Stimulated activated CD4-positive, alpha-beta T cell treated with anti-CD3 and anti-CD28 coated beads, Interleukin-15, amount 100 ng/mL, for 1 hour (primary cell): ENCODE measurements around the gene POLR3B.

Experiments used
- DNase-seq, 2 donors: peaks; one replicate each; pipeline ENCODE4 v3.0.0-alpha.2; 2020; ENCODE audit warnings: low read depth in 1 of 2, low spot score in 1 of 2

The POLR3B gene

DNA sequence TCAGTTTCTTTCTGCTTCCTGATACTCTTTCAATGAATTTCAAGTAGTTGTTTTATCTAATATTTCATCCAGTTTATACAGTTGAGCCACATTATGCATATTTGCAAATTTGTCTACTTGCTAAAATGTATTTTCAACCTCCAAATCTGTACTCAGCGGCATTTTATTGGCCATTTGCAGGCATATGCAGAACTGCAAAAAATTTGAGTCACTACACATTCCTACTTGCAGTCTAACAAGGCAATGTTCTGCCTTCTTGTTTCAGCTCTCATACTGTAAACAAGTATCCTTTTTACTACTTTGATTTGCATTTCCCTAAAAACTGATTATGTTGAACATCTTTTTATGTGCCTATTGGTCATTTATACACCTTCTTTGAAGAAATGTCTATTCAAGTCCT lies 55.0 kb downstream of the POLR3B start:
- DNase-seq = no peak

DNA sequence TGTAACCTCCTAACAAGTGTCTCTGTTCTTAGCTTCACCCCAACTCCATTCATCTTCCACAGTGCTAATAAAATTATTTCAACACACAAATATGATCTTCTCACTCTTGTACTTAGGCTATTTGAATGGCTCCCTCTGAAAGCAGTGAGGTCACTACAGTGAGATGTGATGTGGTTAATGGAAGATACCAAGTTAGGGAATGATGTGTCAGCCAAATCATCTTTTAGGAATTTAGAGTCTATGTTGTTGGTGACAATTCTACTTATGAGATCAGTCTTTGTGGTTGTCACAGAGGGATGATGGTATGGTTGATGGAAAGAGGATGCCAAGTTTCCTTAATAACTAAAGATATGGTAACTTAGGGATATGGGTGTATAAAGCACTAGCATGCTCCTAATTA lies 57.6 kb downstream of the POLR3B start:
- DNase-seq = no peak

DNA sequence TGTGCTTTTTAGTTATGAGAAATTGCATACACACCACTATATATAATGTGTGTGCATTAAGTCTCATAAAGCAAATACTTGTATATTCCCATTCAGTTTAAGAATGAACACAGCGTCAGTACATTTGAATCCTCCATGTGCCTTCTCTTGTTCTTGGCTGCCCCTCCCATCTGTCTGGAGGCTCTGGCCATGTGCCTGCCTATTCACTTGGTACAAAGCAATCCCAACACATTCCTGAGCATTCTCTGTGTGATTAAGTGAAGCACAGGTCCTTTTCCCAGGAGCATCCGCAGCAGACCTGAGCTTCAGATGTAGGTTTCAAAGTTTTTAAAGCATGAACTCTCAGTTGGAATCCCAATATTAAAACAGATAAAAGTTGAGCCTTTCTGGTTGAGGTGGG lies 58.7 kb downstream of the POLR3B start:
- no peak for DNase-seq

DNA sequence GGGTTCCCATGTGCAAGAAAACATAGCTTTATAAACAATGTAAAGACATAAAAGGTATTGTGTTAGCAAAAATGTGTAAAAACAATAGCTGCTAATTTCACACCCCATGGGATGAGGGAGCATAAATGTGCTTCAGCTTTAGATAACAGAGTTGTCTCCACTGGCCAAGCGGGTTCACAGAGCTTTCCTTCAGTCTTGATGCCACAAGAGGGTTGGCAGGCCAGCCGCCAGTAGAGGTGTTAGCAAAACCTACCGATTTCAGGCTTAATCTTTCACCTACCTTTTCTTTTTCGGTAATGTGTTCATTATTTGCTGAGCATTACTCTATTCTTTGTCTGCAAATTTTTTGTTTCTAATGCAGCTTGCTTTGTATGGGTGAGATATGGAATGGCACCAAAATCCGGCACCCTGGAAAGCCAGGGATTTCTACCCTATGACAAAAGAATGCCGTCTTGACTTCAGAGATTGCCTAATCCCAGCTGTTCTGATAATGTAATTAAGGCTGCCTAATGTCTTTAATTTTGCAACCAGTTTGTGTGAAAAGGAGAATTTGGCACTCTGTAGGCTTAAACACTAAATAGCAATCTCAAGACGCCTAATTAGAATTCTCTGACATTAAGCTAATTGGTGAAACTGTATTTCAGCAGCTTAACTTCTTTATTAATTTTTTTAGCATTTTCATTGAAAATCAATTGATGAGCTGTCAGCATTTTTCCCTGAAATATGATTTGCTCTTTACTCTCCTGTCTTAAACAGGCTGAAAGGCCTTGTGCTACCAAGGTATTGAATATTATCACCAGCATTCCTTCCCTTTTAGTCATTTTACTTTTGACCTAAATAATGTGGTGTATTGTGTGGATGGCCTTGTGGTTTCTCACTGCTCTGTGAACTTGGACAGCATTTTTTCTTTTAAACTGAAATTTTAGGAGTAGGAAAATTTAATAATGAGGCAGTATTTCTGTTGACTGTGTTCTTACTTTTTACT lies 60.7 kb downstream of the POLR3B start:
- no peak for DNase-seq

DNA sequence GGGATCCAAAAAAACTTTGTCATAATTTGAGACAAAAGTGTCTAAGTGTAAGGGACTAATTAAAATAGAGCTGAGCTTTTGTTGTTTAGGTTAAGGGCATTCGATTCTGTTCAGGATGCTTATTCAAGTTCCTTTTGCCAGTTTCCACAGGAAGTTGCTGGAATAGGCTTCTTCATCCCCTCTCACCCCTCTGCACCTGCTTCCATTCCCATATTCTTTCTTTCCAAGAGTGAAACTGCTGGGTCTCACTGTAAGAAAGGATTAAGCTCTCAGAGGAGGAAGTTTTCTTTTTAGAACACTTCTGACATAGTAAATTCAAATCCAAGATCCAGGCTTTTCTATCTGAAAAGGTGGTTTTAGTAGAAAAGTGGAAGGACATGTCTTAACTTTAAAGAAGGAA lies 61.4 kb downstream of the POLR3B start:
- DNase-seq = no peak

DNA sequence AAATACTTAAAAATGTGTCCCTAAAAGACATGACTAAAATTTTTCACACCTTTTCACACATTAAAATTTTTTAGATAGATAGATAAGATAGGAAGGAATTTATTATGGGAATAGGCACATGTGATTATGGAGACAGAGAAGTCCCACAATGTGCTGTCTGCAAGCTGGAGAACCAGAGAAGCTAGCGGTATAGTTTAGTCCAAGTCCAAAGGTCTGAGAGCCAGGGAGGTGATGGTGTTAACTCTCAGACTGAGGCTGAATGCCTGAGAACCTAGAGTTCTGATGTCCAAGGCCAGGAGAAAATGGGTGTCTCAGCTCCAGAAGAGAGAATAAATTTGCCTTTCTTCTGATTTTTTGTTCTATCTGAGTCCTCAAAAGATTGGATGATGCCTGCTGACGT lies 65.7 kb downstream of the POLR3B start:
- DNase-seq = no peak

DNA sequence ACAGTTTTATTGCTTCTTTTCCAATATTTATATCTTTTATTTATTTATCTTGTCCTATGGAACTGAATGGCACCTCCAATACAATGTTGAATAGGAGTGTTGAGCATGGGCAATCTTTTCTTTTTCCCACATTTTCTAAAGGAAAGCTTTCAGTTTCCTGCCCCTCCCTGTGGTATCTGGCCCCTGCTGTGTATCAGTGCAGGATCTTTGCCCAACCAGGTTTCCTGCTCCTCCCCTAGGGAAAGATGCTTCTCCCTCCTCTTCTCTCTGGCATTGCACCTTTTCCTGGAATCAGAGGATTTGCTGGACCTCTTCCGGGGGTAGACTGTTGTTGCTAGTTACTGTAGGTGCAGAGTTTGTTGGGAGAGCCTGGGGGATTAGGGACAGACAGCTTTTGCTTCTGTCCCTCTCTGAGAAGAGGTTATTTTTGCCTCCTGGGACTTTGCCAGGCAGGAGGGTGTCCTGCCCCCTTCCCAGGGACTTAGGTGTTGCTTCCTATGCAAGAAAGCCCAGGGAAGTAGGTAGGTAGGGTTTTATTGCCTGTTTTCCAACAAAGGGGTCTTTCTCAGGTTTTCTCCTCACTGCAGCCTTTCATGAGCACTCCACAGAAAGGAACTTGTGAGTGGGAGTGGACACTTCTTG lies 67.6 kb downstream of the POLR3B start:
- DNase-seq = no peak

DNA sequence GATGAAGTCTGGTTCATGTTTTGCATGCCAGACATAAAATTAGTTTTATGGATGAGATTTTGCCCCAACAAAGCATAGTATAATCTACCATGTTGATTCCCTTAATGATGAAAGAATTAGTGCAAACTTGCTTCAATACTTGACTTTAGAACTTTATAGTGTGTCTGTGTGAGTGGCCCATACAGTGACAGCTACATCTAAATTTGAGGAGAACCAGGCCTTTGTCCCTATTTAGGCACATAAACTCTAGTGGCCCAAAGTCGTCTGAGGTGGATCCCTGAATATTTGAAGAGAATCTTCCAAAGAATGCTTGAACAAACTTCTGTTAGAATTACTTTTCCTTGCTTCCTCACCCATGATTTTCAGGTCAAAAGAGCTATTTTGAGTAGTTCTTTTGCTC lies 70.4 kb downstream of the POLR3B start:
- DNase-seq = no peak

DNA sequence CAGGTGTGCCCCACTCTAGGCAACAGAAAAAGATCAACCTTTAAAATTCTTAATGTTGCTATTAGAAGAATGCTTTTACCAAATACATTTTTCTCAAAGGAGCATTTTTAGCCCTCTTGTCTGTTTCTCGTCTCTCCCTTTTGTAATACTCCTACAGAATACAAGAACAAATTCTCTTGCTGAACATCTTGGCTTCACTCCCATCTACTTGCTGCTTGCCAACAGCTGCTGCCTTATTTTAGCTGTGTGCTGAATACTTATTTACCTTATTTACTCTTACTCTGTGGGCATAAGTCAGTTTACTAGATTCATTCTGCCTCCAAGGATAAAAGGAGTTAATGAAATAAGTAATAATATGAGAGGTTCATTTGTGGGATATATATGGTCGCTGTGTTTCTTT lies 70.8 kb downstream of the POLR3B start:
- DNase-seq = no peak

DNA sequence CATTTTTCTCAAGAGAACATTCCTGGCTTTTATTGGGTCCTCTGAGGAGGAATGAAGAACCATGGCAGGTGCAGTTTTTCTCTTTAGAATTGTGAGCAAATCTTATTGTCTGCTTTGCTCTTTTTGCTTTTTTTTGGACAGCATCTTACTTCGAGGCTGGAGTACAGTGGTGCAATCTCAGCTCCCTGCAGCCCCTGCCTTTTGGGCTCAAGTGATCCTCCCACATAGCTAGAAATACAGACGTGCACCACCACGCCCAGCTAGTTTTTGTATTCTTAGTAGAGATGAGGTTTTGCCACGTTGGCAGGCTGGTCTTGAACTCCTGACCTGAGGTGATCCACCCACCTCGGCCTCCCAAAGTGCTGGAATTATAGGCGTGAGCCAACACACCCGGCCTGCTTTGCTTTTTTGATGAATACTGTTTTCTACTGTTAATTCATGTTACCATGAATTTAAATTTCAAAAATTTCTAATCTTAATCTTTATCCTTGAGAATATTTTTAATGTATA lies 71.5 kb downstream of the POLR3B start:
- no peak for DNase-seq

DNA sequence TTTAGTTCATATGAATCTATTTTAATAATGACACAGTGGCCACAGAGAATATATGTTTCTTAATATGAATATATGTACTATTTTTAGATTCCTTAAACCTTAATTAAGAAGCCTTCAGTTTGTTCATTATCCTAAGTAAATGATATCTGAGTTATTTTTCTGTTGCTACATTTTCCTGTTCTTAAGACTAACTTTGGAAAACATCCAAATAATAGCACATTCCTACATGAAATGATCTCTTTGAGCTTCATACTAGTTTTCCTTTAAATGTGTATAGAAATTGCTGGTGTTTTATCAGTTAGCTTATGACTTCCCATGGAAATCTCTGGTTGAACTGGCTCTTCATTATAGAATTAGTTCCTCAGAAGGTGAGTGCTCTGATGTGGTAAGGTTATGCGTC lies 72.1 kb downstream of the POLR3B start:
- no peak for DNase-seq

DNA sequence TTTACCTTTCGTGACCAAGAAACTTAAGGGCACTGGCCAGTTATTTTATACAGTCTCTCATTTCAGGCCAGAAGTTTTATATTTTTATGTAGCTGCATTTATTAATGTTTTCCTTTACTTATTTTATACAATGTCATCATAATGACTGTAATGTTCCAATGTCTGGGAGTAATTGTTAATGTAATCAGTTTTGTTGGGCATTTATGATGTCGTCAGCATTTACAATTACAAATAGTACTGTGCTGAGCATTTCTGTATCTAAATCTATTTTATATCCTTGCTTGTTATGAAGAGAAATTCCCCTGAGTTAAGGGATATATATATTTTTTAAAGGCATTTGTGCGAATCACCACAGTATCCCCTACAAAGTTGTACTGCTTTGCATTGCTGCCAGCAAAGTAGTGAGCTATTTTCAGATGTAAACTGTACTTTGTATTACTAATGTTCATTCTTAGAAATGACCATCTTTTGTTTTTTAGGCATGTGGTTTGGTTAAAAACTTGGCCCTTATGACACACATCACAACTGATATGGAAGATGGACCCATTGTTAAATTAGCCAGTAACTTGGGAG lies 74.4 kb downstream of the POLR3B start:
- no peak for DNase-seq

DNA sequence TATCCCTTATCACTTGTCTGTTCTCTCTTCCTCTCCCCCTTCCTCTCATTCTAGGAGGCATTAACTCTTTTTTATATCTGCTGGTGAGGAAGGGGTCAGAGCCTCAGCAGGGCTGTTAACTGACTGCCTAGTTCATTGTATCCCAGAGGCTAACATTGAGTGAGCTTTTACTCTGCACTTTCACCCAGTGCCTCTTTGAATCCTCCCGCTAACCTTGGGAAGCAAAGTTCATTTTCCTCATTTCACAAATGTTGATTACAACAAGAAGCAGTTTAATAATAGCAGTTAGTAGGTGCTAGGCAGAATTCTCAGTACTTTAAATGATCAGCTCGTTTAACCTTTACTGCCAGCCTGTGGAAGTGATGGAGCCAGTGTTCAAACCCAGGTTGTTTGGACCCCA lies 75.5 kb downstream of the POLR3B start:
- DNase-seq = no peak

DNA sequence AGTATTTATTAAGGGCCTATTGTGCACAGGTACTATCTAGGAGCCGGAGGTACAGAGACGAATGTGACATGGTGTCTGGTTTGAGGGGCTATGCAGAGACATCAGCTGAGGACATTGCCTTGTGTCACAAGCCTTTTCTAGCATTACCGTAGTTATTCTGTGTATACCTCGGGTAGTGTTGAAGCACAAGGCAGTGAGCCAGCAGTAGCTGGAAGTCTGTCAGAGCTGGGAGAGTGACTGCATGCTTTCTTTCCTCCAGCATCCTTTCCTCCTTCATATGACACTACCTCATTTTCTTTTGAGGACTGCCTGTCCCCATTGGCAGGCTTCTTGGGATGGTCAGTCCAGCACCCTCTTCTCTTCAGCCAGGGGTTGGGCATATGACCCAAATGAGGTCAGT lies 77.0 kb downstream of the POLR3B start:
- no peak for DNase-seq

DNA sequence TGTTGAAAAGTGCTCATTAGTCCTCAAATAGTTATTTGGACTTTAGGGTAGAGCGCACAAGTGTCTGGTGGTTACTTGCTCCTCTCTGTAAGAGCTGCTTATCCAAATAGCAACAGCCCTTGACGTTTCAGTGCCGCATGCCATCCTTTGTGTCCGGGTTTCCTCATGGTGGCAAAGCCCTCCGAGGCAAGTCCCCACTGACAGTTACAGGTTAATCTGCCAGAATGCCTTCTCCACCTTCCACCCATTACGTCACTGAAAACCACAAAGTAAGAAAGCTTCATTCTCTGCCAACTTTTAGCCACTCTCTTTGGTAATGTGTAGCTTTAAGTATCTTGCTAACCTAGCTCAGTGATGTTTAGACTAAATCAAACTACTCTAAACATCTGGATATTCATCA lies 78.6 kb downstream of the POLR3B start:
- DNase-seq = no peak

DNA sequence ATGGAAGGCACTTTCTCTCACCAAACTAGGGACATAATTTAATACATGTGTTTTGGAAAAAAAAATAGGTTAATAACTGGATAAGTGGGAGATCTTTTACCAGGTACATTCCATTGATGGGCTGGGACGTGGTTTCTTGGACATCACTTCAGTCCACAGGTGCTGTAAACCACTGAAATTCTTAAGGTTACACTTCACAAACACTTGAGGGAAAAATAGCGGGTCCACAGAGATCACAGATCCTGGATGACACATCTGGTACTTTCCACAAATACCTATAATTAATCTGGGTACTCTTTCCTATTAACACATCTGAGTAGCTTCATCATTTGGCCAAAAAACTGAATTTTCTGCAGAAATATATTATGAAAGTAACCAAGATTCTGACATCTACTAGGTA lies 85.0 kb downstream of the POLR3B start:
- no peak for DNase-seq

DNA sequence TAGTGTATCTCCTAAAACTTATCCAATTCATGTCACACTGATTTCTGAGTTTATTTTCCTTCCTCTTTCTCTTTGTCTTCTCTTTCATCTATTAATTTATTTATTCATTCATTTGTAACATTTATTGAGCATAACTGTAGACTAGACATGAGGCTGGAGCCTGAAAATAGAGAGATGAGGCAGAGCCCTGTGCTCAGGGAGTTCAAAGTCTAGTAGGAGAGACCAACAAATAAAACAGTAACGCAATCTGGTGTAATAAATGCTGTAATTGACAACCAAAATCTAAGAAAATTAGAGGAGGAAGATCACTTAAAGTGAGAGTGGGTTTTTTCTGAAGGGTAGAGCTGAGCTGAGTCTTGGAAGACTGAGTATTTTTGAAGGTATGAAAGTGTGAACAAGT lies 87.5 kb downstream of the POLR3B start:
- no peak for DNase-seq

DNA sequence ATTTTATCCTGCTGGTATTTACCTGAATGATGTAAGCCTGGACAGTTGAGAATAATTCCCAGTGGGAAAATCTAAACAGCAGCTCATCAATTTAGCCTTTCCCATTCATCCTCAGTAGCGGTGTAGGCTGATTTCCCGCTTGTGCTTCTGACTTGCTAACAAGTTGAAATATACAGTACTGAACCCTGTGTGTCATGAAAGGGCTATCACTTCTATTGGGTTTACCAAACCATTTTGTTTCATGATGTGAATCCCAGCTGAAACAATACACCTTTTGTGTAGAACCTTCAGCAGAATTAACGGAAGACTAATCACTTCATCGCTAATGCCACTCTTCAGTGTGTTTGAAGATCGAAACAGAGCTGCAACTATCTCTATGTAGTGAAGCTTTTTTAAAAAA lies 88.4 kb downstream of the POLR3B start:
- no peak for DNase-seq

DNA sequence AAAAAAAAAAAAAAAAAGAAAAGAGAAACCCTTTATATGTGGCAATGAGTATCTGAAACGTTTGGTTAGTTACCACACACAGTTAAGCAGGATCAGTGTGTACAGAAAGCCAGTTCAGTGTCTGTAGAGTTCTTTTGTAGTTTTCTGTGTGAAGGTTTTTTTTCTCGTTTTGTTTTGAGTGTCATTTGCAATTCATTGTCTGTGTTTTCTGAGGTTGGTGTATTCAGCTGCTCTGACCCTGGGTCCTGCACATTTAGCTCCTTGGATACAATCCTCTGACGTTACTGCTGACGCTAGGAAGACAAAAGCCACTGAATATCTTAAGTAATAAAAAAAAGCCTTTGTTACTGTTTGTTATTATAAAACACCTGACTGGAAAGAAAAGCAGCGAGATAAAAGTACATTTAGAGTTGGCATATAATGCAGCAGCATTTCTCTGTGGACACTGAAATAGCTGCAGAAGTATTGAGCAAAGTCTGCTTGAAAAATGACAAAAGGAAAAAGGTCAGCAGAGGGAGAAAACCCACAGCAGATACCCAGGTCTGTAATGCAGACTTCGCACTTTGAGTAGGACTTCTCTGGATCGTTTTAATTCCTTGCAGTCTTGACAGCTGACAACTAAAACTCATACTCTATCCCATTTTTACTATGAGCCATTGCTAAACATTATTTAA lies 89.0 kb downstream of the POLR3B start:
- DNase-seq = no peak

DNA sequence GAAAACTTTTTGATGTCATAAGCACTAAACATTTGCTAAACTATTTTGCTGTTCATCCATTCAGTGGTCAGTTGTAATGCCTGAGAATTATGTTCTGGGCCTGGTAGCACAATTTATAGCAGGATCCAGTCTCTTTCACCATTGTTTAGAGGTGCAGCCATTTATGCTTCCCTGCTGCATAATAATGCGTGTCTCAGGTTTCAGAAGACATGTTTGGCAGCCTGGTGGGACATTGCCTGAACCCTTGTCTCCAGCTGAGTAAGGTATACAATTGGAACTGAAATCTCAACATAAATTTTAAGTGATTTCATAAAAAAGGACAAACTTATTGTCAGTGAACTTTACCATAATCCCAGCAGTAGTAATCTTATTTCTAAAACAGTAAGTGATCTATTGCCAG lies 94.8 kb downstream of the POLR3B start:
- no peak for DNase-seq

DNA sequence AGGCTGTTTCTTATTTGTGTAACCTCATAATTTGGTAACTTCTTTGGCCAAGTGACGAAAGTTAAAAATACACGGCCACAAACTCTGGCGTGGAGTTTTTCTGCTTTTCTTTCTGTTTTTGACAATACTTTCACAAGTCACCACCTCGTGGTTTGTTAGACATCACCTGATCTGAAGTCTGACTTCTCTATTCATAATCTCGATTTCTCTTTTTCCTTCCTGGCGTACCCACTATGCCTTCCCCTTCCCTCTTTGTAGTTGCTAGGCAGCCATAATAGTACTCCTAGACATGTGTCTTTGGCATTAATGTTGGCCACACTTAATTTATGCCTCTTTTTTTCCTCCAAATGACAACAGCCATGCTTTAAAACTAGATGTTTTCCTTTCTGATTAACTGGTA lies 97.6 kb downstream of the POLR3B start:
- DNase-seq = no peak

DNA sequence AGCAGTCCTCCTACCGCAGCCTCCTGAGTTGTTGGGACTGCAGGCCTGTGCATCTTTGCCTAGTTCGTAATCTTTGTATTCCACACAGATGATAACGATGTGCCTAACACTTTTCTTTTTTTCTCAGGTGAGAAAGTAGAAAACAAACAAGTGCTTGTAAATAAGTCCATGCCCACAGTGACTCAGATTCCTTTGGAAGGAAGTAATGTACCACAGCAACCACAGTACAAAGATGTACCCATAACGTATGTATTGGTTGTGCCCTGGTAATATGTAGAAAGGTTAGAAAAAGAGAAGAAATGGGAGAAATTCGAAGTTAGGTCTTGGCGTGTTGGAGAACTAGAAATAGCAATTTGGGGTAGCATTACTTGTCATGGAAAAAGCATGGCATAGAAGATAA lies 101.6 kb downstream of the POLR3B start:
- no peak for DNase-seq
